Vagina (tissue), 2 donors: ENCODE results near the gene BLCAP. TPM values are rescaled to one million over a fixed set of nuclear protein-coding genes. Genes with fewer than 3 reads are reported as not detected.
"Not testable (repeated sequence)": the region's sequence is repeated elsewhere in the genome, so short reads cannot be mapped to it uniquely, and the experiment has no call there.

ENCODE experiments used
- DNase-seq, 2 donors: peaks; one replicate each; pipeline ENCODE4 v3.0.0-alpha.2; 2017; ENCODE audit errors: extremely low spot score in 2 of 2
- H3K27ac ChIP-seq: fragments of 200-600 bp; sonication (generic); one replicate; pipeline ENCODE4 v1.5.1; 2019
- H3K27me3 ChIP-seq: fragments of 200-600 bp; sonication (generic); one replicate; pipeline ENCODE4 v1.5.1; 2019
- H3K36me3 ChIP-seq, 2 donors: fragments of 200-600 bp; sonication (generic); one replicate each; pipeline ENCODE4 v1.5.1; 2017 to 2019
- H3K4me1 ChIP-seq: fragments of 200-600 bp; sonication (generic); one replicate; pipeline ENCODE4 v1.5.1; 2019
- H3K4me3 ChIP-seq, 2 donors: fragments of 200-600 bp; sonication (generic); 1 replicate in 1 of 2; 2 replicates in 1 of 2; pipeline ENCODE4 v1.5.1; 2016 to 2019
- H3K9me3 ChIP-seq: fragments of 200-600 bp; sonication (generic); one replicate; pipeline ENCODE4 v1.5.1; 2019
- POLR2A ChIP-seq, 2 donors: fragments of 450-650 bp; IDR thresholded peaks; one replicate each; pipeline ENCODE4 v1.6.1; 2017; ENCODE audit warnings: antibody characterized with exemption in 2 of 2, mild to moderate bottlenecking in 2 of 2, moderate library complexity in 2 of 2
- POLR2AphosphoS5 ChIP-seq, 2 donors: sonication (generic); formaldehyde crosslinking; IDR thresholded peaks; one replicate each; pipeline ENCODE4 v1.9.0; 2017; ENCODE audit warnings: antibody characterized with exemption in 2 of 2, mild to moderate bottlenecking in 2 of 2, low read depth in 1 of 2; ENCODE audit not compliant: insufficient read depth in 1 of 2
- intact Hi-C: fragments of 100-400 bp; cut with DNase I; formaldehyde crosslinking; loops from one replicate; pipeline ENCODE4 v1.15.1; 2023
- total RNA-seq: library from RNA; depleted of rRNA; stranded (reverse); fragments of >200 nt; gene quantifications from one replicate; pipeline ENCODE4 v1.2.3, GENCODE V29; 2016
- TF ChIP-seq, protein P1 (sequence below), 3 experiments: fragments of 450-650 bp in 2 of 3; fragments of 200-600 bp in 1 of 3; sonication (generic) in 1 of 3; IDR thresholded peaks; one replicate each; pipeline ENCODE4 v1.5.1; 2017 to 2019; ENCODE audit warnings: antibody characterized with exemption in 3 of 3, mild to moderate bottlenecking in 2 of 3, moderate library complexity in 2 of 3

The BLCAP gene
- total RNA-seq, 1 donor from 2014 or later, result 81.3 TPM

DNA sequence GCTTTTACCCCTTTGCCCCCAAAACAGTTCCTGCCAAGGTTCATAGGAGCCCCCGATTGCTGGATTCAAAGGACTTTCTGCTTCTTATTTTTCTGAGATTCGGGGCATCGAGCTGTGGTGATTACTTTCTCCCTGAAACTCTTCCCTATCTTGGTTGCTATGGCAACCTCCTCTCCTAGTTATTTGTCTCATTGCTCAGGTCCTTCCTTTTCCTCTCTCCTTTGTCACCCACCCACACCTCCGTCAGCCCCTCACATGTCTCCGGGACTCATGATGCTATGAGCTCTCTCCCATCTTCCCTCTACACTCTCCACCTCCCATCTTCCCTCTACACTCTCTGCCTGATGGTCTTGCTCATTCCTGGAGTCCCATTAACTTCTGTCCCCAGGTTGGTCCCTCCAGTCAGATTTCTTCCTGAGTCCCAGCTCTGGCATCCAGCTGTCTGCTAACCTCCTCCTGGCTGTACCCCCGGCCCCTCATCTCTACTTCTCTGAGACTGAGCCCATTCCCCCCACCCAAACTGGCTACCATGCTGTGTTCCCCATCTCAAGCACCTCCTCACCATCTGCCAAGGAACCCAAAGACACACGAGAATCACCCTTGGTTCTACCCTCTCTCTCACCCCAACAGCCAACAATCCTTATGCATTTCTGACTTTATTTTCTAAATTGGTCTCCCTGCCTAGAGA is 36.9 kb downstream of the BLCAP start:
- intact Hi-C loops, result no loop called here
- no peaks in the 10 kb centered on the region for H3K9me3 ChIP-seq
- DNase-seq, result no peak

DNA sequence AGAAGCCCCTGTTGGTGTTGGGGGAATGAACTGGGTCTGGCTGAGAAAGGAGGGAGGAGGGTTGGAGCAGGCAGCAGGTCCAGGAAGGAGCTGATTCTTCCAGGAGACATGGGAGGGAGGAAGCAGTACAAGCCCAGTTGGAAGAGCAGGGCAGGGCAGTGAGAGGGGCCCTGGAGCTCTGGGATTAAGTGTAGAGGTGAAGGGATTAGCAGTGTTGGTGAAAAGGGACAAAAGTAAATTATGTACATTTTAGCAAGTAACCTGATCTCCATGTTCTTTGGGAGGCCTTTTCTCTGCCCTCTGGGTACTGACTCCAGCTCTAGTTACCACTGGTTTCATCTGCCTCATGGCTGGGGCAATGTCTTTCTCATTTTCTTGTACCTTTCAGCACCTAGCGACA is 41.5 kb downstream of the BLCAP start:
- H3K4me1 ChIP-seq, H3K27me3 ChIP-seq, H3K9me3 ChIP-seq, H3K4me3 ChIP-seq, H3K36me3 ChIP-seq, DNase-seq, H3K27ac ChIP-seq, intact Hi-C loops: not testable (repeated sequence)

More for the DNA sequence above, 36.9 kb downstream of the BLCAP start:
- TF ChIP-seq POLR2AphosphoS5 (IDR thresholded peaks at IDR 0.05; ENCODE audit: insufficient read depth in 1 of 2, low read depth in 1 of 2) (no peak), POLR2A (IDR thresholded peaks at IDR 0.05) (no peak)
- TF ChIP-seq, protein P1, sequence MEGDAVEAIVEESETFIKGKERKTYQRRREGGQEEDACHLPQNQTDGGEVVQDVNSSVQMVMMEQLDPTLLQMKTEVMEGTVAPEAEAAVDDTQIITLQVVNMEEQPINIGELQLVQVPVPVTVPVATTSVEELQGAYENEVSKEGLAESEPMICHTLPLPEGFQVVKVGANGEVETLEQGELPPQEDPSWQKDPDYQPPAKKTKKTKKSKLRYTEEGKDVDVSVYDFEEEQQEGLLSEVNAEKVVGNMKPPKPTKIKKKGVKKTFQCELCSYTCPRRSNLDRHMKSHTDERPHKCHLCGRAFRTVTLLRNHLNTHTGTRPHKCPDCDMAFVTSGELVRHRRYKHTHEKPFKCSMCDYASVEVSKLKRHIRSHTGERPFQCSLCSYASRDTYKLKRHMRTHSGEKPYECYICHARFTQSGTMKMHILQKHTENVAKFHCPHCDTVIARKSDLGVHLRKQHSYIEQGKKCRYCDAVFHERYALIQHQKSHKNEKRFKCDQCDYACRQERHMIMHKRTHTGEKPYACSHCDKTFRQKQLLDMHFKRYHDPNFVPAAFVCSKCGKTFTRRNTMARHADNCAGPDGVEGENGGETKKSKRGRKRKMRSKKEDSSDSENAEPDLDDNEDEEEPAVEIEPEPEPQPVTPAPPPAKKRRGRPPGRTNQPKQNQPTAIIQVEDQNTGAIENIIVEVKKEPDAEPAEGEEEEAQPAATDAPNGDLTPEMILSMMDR (IDR thresholded peaks at IDR 0.05), result no peak
- Histone ChIP-seq H3K27ac (no peak overlapping the region), H3K27me3 (no peaks in the 10 kb centered on the region), H3K36me3 (no peaks in the 10 kb centered on the region), H3K4me3 (no peak overlapping the region), H3K4me1 (no peaks in the 10 kb centered on the region)

DNA sequence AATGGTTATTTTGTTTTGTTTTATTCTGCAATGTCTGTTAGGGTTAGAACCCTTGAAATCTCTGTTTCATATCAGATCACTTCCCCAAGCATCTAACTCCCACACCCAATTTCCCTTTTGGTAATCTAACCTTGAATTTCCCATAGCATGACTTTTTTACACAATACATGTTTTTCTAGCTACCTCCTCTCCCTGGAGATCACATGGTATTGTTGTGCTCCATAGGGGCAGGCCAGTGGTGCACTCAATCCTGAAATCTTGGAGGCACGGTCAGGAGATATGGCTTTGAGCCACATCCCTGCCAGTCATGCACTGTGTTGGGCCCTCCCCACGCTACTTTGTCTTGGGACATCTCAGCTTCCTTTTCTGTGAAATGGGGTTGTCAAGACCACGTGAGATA is 43.3 kb downstream of the BLCAP start:
- Histone ChIP-seq H3K27me3 (no peaks in the 10 kb centered on the region), H3K36me3 (no peaks in the 10 kb centered on the region), H3K4me3 (no peak overlapping the region), H3K27ac (no peak overlapping the region), H3K4me1 (no peaks in the 10 kb centered on the region), H3K9me3 (no peaks in the 10 kb centered on the region)
- no peak for DNase-seq
- intact Hi-C loops, result no loop called here
- TF ChIP-seq, protein P1 (IDR thresholded peaks at IDR 0.05), result no peak
- no peak for TF ChIP-seq POLR2AphosphoS5 (IDR thresholded peaks at IDR 0.05; ENCODE audit: insufficient read depth in 1 of 2, low read depth in 1 of 2)
- TF ChIP-seq POLR2A (IDR thresholded peaks at IDR 0.05), result no peak

DNA sequence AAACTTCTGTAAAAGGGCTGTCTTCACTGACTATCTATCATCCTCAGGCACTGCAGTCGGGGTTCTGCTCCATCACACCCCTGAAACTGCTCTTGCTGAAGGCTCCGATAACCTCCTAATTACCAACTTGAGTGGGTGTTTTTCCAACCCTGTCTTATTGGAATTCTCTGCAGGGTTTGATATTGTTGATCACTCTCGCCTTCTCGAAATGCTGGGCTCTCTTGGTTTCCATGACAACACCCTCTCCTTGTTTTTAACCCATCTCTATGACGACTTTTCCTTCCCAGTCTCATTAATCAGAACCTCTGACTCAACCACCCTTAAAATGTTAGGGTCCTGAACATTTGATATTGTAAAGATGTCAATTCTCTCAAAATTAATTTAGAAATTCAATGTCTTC is 46.1 kb downstream of the BLCAP start:
- TF ChIP-seq POLR2AphosphoS5 (IDR thresholded peaks at IDR 0.05; ENCODE audit: insufficient read depth in 1 of 2, low read depth in 1 of 2) (no peak), POLR2A (IDR thresholded peaks at IDR 0.05) (no peak)
- TF ChIP-seq, protein P1 (IDR thresholded peaks at IDR 0.05), result no peak
- Histone ChIP-seq H3K4me1 (no peaks in the 10 kb centered on the region), H3K36me3 (no peaks in the 10 kb centered on the region), H3K9me3 (no peaks in the 10 kb centered on the region), H3K4me3 (no peak overlapping the region), H3K27me3 (no peaks in the 10 kb centered on the region), H3K27ac (no peak overlapping the region)
- intact Hi-C loops, result no loop called here
- no peak for DNase-seq

DNA sequence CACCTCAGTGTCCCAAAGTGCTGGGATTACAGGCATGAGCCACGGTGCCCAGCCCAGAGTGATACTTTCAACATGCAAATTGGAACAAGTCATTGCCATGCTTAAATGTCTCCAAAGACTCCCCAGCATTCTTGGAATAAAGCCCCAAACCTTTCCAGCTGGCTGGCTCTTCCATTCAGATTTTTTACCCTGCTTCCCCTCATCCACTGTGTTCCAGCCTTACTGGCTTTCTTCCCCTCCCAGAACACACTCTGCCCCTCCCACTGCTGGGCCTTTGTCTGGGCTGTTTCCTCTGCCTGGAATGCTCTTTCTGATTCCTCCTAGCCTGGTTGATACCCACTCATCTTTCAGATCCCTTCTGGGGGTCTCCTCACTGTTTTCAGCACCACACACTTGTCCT is 46.8 kb downstream of the BLCAP start:
- no peaks in the 10 kb centered on the region for H3K36me3 ChIP-seq
- intact Hi-C loops, result no loop called here
- no peaks in the 10 kb centered on the region for H3K27me3 ChIP-seq
- H3K4me1 ChIP-seq, result no peaks in the 10 kb centered on the region
- H3K9me3 ChIP-seq, result no peaks in the 10 kb centered on the region
- H3K4me3 ChIP-seq, result no peak overlapping the region
- no peak for TF ChIP-seq POLR2AphosphoS5 (IDR thresholded peaks at IDR 0.05; ENCODE audit: insufficient read depth in 1 of 2, low read depth in 1 of 2)
- TF ChIP-seq POLR2A (IDR thresholded peaks at IDR 0.05), result no peak
- TF ChIP-seq, protein P1 (IDR thresholded peaks at IDR 0.05), result no peak
- DNase-seq, result no peak
- no peak overlapping the region for H3K27ac ChIP-seq
